Measurements from ENCODE around the gene PSKH1.
"Not testable (repeated sequence)": the region's sequence is repeated elsewhere in the genome, so short reads cannot be mapped to it uniquely, and the experiment has no call there.

The PSKH1 gene

GRCh38 chr16:67892899-67893742 lies at the start of gene PSKH1:
Gene PSKH1 (plus strand): TSS chr16:67893254. CDS start chr16:67908750, 15,496 bp downstream.
- peak; percentile 93 for DNase-seq (ENCODE audit: low read depth)

- no peak for DNase-seq (ENCODE audit: low read depth)
These were observed 49.7 kb upstream of the PSKH1 start for GRCh38 chr16:67843343-67843765.

- DNase-seq (ENCODE audit: low read depth): no peak
These were observed 48.6 kb upstream of the PSKH1 start for GRCh38 chr16:67844497-67844896.

- no peak for DNase-seq (ENCODE audit: low read depth)
These were observed 47.6 kb upstream of the PSKH1 start for GRCh38 chr16:67845291-67846062.

GRCh38 chr16:67846063-67846319 lies 47.1 kb upstream of the PSKH1 start:
- DNase-seq (ENCODE audit: low read depth): no peak

GRCh38 chr16:67846320-67847063 lies 46.6 kb upstream of the PSKH1 start, which contains the start of gene NUTF2:
Gene NUTF2 (plus strand): TSS chr16:67846933. CDS start chr16:67865131, 18,198 bp downstream.
- peak; percentile 95 for DNase-seq (ENCODE audit: low read depth)

- no peak for DNase-seq (ENCODE audit: low read depth)
These were observed 45.8 kb upstream of the PSKH1 start, which contains the start of gene CENPT for GRCh38 chr16:67847064-67847861. Gene CENPT (minus strand): TSS chr16:67847693. CDS start chr16:67833859, 13,834 bp downstream.

- DNase-seq (ENCODE audit: low read depth): no peak
These were observed 44.9 kb upstream of the PSKH1 start for GRCh38 chr16:67848118-67848517.

- DNase-seq (ENCODE audit: low read depth): no peak
These were observed 39.4 kb upstream of the PSKH1 start for GRCh38 chr16:67853670-67854069.

GRCh38 chr16:67855789-67856188 lies 37.3 kb upstream of the PSKH1 start:
- no peak for DNase-seq (ENCODE audit: low read depth)

- DNase-seq (ENCODE audit: low read depth): no peak
These were observed 36.0 kb upstream of the PSKH1 start for GRCh38 chr16:67856927-67857546.

- DNase-seq (ENCODE audit: low read depth): no peak
These were observed 35.4 kb upstream of the PSKH1 start for GRCh38 chr16:67857547-67858233.

- no peak for DNase-seq (ENCODE audit: low read depth)
These were observed 34.6 kb upstream of the PSKH1 start for GRCh38 chr16:67858500-67858899.

GRCh38 chr16:67860589-67861398 lies 32.3 kb upstream of the PSKH1 start:
- DNase-seq (ENCODE audit: low read depth): no peak

- DNase-seq (ENCODE audit: low read depth): no peak
These were observed 31.2 kb upstream of the PSKH1 start for GRCh38 chr16:67861877-67862276.

- DNase-seq (ENCODE audit: low read depth): no peak
These were observed 30.2 kb upstream of the PSKH1 start for GRCh38 chr16:67862623-67863583.

GRCh38 chr16:67864044-67864443 lies 29.0 kb upstream of the PSKH1 start:
- DNase-seq (ENCODE audit: low read depth): not testable (repeated sequence)

GRCh38 chr16:67864594-67864993 lies 28.5 kb upstream of the PSKH1 start:
- no peak for DNase-seq (ENCODE audit: low read depth)
